Measurements from ENCODE around the gene GPC5. TPM values are rescaled to one million over a fixed set of nuclear protein-coding genes. Genes with fewer than 3 reads are reported as not detected.
"Not testable (repeated sequence)": the region's sequence is repeated elsewhere in the genome, so short reads cannot be mapped to it uniquely, and the experiment has no call there.

GPC5 gene
- total RNA-seq, 2 experiments from 2014 or later = not detected

GRCh38 chr13:92682832-92683517, 1284.6 kb downstream of the GPC5 start:
- Mint-ChIP-seq H3K27me3 (no peaks in the 10 kb centered on the region), H3K4me3 (no peak overlapping the region), H3K27ac (no peak overlapping the region), H3K36me3 (no peaks in the 10 kb centered on the region), H3K9me3 (ENCODE audit: low read depth) (peaks cover 16% of the 10 kb centered on the region), H3K4me1 (no peaks in the 10 kb centered on the region)
- CTCF ChIA-PET = no interaction called here
- DNase-seq = no peak
- ATAC-seq = no peak

- H3K27ac Mint-ChIP-seq = no peak overlapping the region
- ATAC-seq (no peak), DNase-seq (no peak)
- no peaks in the 10 kb centered on the region for H3K36me3 Mint-ChIP-seq
- no peaks in the 10 kb centered on the region for H3K4me1 Mint-ChIP-seq
- CTCF ChIA-PET = no interaction called here
- H3K27me3 Mint-ChIP-seq = no peaks in the 10 kb centered on the region
- peaks cover 6% of the 10 kb centered on the region for H3K9me3 Mint-ChIP-seq (ENCODE audit: low read depth)
- no peak overlapping the region for H3K4me3 Mint-ChIP-seq
These were observed 1295.6 kb downstream of the GPC5 start for GRCh38 chr13:92694047-92694446.

- H3K4me1 Mint-ChIP-seq; H3K27ac Mint-ChIP-seq; H3K4me3 Mint-ChIP-seq; ATAC-seq; H3K36me3 Mint-ChIP-seq; DNase-seq; H3K27me3 Mint-ChIP-seq; H3K9me3 Mint-ChIP-seq (ENCODE audit: low read depth); CTCF ChIA-PET: not testable (repeated sequence)
These were observed 1297.4 kb downstream of the GPC5 start for GRCh38 chr13:92695827-92696226.

- H3K36me3 Mint-ChIP-seq = no peaks in the 10 kb centered on the region
- H3K4me3 Mint-ChIP-seq = no peak overlapping the region
- DNase-seq (no peak), ATAC-seq (no peak)
- H3K27me3 Mint-ChIP-seq = no peaks in the 10 kb centered on the region
- CTCF ChIA-PET = no interaction called here
- H3K9me3 Mint-ChIP-seq (ENCODE audit: low read depth) = peaks cover 6% of the 10 kb centered on the region
- no peak overlapping the region for H3K27ac Mint-ChIP-seq
- no peaks in the 10 kb centered on the region for H3K4me1 Mint-ChIP-seq
These were observed 1318.3 kb downstream of the GPC5 start for GRCh38 chr13:92716749-92717148.

GRCh38 chr13:92717857-92718256, 1319.4 kb downstream of the GPC5 start:
- Mint-ChIP-seq H3K27me3 (no peaks in the 10 kb centered on the region), H3K9me3 (ENCODE audit: low read depth) (peaks cover 4% of the 10 kb centered on the region), H3K36me3 (no peaks in the 10 kb centered on the region), H3K4me3 (no peak overlapping the region), H3K27ac (no peak overlapping the region), H3K4me1 (no peaks in the 10 kb centered on the region)
- CTCF ChIA-PET = no interaction called here
- ATAC-seq = no peak
- DNase-seq = no peak

- DNase-seq (no peak), ATAC-seq (no peak)
- no peak overlapping the region for H3K4me3 Mint-ChIP-seq
- no peak overlapping the region for H3K27ac Mint-ChIP-seq
- peaks cover 4% of the 10 kb centered on the region for H3K9me3 Mint-ChIP-seq (ENCODE audit: low read depth)
- H3K27me3 Mint-ChIP-seq = no peaks in the 10 kb centered on the region
- no peaks in the 10 kb centered on the region for H3K36me3 Mint-ChIP-seq
- H3K4me1 Mint-ChIP-seq = no peaks in the 10 kb centered on the region
- CTCF ChIA-PET = no interaction called here
These were observed 1321.4 kb downstream of the GPC5 start for GRCh38 chr13:92719868-92720267.

GRCh38 chr13:92721620-92722019, 1323.2 kb downstream of the GPC5 start:
- Mint-ChIP-seq H3K36me3 (no peaks in the 10 kb centered on the region), H3K4me3 (no peak overlapping the region), H3K9me3 (ENCODE audit: low read depth) (peaks cover 4% of the 10 kb centered on the region), H3K27ac (no peak overlapping the region), H3K27me3 (no peaks in the 10 kb centered on the region), H3K4me1 (no peaks in the 10 kb centered on the region)
- CTCF ChIA-PET = no interaction called here
- no peak for DNase-seq
- no peak for ATAC-seq

- no peaks in the 10 kb centered on the region for H3K4me1 Mint-ChIP-seq
- no peak overlapping the region for H3K4me3 Mint-ChIP-seq
- no peak overlapping the region for H3K27ac Mint-ChIP-seq
- no peak for ATAC-seq
- no peaks in the 10 kb centered on the region for H3K36me3 Mint-ChIP-seq
- no peak for DNase-seq
- no peaks in the 10 kb centered on the region for H3K27me3 Mint-ChIP-seq
- peaks cover 2% of the 10 kb centered on the region for H3K9me3 Mint-ChIP-seq (ENCODE audit: low read depth)
- CTCF ChIA-PET = no interaction called here
These were observed 1328.7 kb downstream of the GPC5 start for GRCh38 chr13:92727118-92727517.

- no peak for DNase-seq
- no peak for ATAC-seq
- Mint-ChIP-seq H3K27ac (no peak overlapping the region), H3K36me3 (no peaks in the 10 kb centered on the region), H3K4me1 (no peaks in the 10 kb centered on the region), H3K4me3 (no peak overlapping the region), H3K27me3 (no peaks in the 10 kb centered on the region), H3K9me3 (ENCODE audit: low read depth) (peaks cover 4% of the 10 kb centered on the region)
- CTCF ChIA-PET = no interaction called here
These were observed 1335.6 kb downstream of the GPC5 start for GRCh38 chr13:92734068-92734467.

- Mint-ChIP-seq H3K36me3 (no peaks in the 10 kb centered on the region), H3K4me1 (no peaks in the 10 kb centered on the region), H3K4me3 (no peak overlapping the region), H3K27ac (no peak overlapping the region), H3K27me3 (no peaks in the 10 kb centered on the region), H3K9me3 (ENCODE audit: low read depth) (peaks cover 6% of the 10 kb centered on the region)
- CTCF ChIA-PET = no interaction called here
- ATAC-seq (no peak), DNase-seq (no peak)
These were observed 1336.1 kb downstream of the GPC5 start for GRCh38 chr13:92734545-92734944.

GRCh38 chr13:92735909-92736308, 1337.5 kb downstream of the GPC5 start:
- ATAC-seq = no peak
- H3K9me3 Mint-ChIP-seq (ENCODE audit: low read depth) = peaks cover 6% of the 10 kb centered on the region
- H3K36me3 Mint-ChIP-seq = no peaks in the 10 kb centered on the region
- DNase-seq = no peak
- no peak overlapping the region for H3K4me3 Mint-ChIP-seq
- CTCF ChIA-PET = no interaction called here
- no peaks in the 10 kb centered on the region for H3K4me1 Mint-ChIP-seq
- no peak overlapping the region for H3K27ac Mint-ChIP-seq
- no peaks in the 10 kb centered on the region for H3K27me3 Mint-ChIP-seq

- Mint-ChIP-seq H3K36me3 (no peaks in the 10 kb centered on the region), H3K9me3 (ENCODE audit: low read depth) (peaks cover 2% of the 10 kb centered on the region), H3K27ac (no peak overlapping the region), H3K27me3 (no peaks in the 10 kb centered on the region), H3K4me3 (no peak overlapping the region), H3K4me1 (no peaks in the 10 kb centered on the region)
- ATAC-seq = no peak
- DNase-seq = no peak
- CTCF ChIA-PET = no interaction called here
These were observed 1340.9 kb downstream of the GPC5 start for GRCh38 chr13:92739306-92739818.

- no peaks in the 10 kb centered on the region for H3K36me3 Mint-ChIP-seq
- H3K27me3 Mint-ChIP-seq = no peaks in the 10 kb centered on the region
- ATAC-seq = no peak
- no peak for DNase-seq
- CTCF ChIA-PET = no interaction called here
- H3K4me1 Mint-ChIP-seq = no peaks in the 10 kb centered on the region
- H3K4me3 Mint-ChIP-seq = no peak overlapping the region
- H3K27ac Mint-ChIP-seq = no peak overlapping the region
- H3K9me3 Mint-ChIP-seq (ENCODE audit: low read depth) = peaks cover 2% of the 10 kb centered on the region
These were observed 1345.6 kb downstream of the GPC5 start for GRCh38 chr13:92743992-92744391.

- CTCF ChIA-PET = no interaction called here
- ATAC-seq = no peak
- no peak for DNase-seq
- H3K36me3 Mint-ChIP-seq = no peaks in the 10 kb centered on the region
- H3K4me1 Mint-ChIP-seq = no peaks in the 10 kb centered on the region
- H3K4me3 Mint-ChIP-seq = no peak overlapping the region
- no peaks in the 10 kb centered on the region for H3K27me3 Mint-ChIP-seq
- H3K9me3 Mint-ChIP-seq (ENCODE audit: low read depth) = no peaks in the 10 kb centered on the region
- H3K27ac Mint-ChIP-seq = no peak overlapping the region
These were observed 1346.8 kb downstream of the GPC5 start for GRCh38 chr13:92745258-92745657.

GRCh38 chr13:92752705-92753104, 1354.3 kb downstream of the GPC5 start:
- DNase-seq; H3K4me3 Mint-ChIP-seq; H3K27ac Mint-ChIP-seq; ATAC-seq; H3K36me3 Mint-ChIP-seq; H3K9me3 Mint-ChIP-seq (ENCODE audit: low read depth); H3K27me3 Mint-ChIP-seq; CTCF ChIA-PET; H3K4me1 Mint-ChIP-seq: not testable (repeated sequence)
